ENCODE measurements around the gene BCL2L13. TPM values are rescaled to one million over a fixed set of nuclear protein-coding genes. Genes with fewer than 3 reads are reported as not detected.
A peak's percentile ranks its signal among the peaks of the same experiment; 100 is the strongest.

The BCL2L13 gene
- polyA plus RNA-seq, 1 donor from 2014 or later = 20.8 TPM

DNA sequence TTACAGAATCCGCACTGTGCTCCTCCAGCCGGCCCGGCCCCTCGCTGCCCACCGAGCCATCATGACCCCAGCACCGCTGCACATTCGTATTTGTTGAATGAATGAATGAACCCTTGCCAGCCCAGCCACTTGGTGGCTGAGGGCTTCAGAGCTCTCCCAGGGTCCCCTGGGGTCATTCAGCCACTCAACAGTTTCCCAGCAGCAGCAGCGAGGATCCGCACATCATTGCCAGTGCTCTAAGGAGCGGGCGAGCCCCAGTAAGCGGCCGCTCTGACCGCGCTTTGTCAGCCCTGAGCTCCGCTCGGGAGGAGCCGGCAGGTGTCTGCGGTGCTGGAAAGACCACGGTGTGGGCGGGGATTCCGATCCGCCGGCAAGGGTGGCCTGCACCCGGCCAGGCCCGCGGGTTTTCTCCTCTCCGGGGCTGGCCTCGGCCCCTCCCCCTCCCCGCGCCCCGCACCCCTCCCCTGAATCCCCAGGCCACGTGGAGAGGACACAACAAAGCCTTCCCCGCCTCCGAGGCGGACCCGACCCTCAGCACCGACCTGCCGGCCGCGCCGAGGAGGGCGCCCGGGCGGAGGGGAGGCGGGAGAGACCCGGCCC is 135.1 kb downstream of the BCL2L13 start:
- TF ChIP-seq MXI1 (conservative IDR thresholded peaks at IDR 0.05; ENCODE audit: poor library complexity, severe bottlenecking) (peak; percentile 24), SMC3 (conservative IDR thresholded peaks at IDR 0.05; ENCODE audit: poor library complexity) (no peak), TAF1 (IDR thresholded peaks at IDR 0.05; ENCODE audit: low read depth) (peak; percentile 57), EP300 (conservative IDR thresholded peaks at IDR 0.05; ENCODE audit: poor library complexity, severe bottlenecking) (no peak), EZH2 (IDR thresholded peaks at IDR 0.05; ENCODE audit: borderline replicate concordance, insufficient read depth, low read length, poor library complexity, severe bottlenecking) (no peak), RAD21 (conservative IDR thresholded peaks at IDR 0.05) (no peak), POLR2AphosphoS5 (IDR thresholded peaks at IDR 0.05) (peak; percentile 69)
- TF ChIP-seq, protein P1, sequence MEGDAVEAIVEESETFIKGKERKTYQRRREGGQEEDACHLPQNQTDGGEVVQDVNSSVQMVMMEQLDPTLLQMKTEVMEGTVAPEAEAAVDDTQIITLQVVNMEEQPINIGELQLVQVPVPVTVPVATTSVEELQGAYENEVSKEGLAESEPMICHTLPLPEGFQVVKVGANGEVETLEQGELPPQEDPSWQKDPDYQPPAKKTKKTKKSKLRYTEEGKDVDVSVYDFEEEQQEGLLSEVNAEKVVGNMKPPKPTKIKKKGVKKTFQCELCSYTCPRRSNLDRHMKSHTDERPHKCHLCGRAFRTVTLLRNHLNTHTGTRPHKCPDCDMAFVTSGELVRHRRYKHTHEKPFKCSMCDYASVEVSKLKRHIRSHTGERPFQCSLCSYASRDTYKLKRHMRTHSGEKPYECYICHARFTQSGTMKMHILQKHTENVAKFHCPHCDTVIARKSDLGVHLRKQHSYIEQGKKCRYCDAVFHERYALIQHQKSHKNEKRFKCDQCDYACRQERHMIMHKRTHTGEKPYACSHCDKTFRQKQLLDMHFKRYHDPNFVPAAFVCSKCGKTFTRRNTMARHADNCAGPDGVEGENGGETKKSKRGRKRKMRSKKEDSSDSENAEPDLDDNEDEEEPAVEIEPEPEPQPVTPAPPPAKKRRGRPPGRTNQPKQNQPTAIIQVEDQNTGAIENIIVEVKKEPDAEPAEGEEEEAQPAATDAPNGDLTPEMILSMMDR (IDR thresholded peaks at IDR 0.05; ENCODE audit: poor library complexity, severe bottlenecking) = no peak
- TF ChIP-seq, protein P2, sequence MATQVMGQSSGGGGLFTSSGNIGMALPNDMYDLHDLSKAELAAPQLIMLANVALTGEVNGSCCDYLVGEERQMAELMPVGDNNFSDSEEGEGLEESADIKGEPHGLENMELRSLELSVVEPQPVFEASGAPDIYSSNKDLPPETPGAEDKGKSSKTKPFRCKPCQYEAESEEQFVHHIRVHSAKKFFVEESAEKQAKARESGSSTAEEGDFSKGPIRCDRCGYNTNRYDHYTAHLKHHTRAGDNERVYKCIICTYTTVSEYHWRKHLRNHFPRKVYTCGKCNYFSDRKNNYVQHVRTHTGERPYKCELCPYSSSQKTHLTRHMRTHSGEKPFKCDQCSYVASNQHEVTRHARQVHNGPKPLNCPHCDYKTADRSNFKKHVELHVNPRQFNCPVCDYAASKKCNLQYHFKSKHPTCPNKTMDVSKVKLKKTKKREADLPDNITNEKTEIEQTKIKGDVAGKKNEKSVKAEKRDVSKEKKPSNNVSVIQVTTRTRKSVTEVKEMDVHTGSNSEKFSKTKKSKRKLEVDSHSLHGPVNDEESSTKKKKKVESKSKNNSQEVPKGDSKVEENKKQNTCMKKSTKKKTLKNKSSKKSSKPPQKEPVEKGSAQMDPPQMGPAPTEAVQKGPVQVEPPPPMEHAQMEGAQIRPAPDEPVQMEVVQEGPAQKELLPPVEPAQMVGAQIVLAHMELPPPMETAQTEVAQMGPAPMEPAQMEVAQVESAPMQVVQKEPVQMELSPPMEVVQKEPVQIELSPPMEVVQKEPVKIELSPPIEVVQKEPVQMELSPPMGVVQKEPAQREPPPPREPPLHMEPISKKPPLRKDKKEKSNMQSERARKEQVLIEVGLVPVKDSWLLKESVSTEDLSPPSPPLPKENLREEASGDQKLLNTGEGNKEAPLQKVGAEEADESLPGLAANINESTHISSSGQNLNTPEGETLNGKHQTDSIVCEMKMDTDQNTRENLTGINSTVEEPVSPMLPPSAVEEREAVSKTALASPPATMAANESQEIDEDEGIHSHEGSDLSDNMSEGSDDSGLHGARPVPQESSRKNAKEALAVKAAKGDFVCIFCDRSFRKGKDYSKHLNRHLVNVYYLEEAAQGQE (IDR thresholded peaks at IDR 0.05; ENCODE audit: borderline replicate concordance) = peak; percentile 64
- no peaks in the 10 kb centered on the region for H3K9me3 ChIP-seq (ENCODE audit: low read length)
- H3K36me3 ChIP-seq (ENCODE audit: insufficient read depth, low read length) = no peaks in the 10 kb centered on the region
- H3K4me2 ChIP-seq (ENCODE audit: low read length) = peak overlapping the region; percentile 46
- H3K27me3 ChIP-seq (ENCODE audit: insufficient read depth, low read depth, low read length) = no peaks in the 10 kb centered on the region
- peak overlapping the region; percentile 62 for H3K27ac ChIP-seq (ENCODE audit: low read length)
- H3F3A ChIP-seq (ENCODE audit: insufficient read depth, low read length, poor library complexity, severe bottlenecking) = no peaks in the 10 kb centered on the region
- H3K9ac ChIP-seq (ENCODE audit: low read length) = peak overlapping the region; percentile 77
- peaks cover 5% of the 10 kb centered on the region for H3K79me2 ChIP-seq (replicated peaks; ENCODE audit: insufficient read depth, low read length)
- no peaks in the 10 kb centered on the region for H4K20me1 ChIP-seq (ENCODE audit: insufficient read depth)
- no peaks in the 10 kb centered on the region for H3K9me2 ChIP-seq (ENCODE audit: insufficient read depth, low read length)
- peak overlapping the region; percentile 28 for H2AFZ ChIP-seq (ENCODE audit: low read depth, low read length)
- H3K4me3 ChIP-seq (ENCODE audit: low read length) = peak overlapping the region; percentile 70

DNA sequence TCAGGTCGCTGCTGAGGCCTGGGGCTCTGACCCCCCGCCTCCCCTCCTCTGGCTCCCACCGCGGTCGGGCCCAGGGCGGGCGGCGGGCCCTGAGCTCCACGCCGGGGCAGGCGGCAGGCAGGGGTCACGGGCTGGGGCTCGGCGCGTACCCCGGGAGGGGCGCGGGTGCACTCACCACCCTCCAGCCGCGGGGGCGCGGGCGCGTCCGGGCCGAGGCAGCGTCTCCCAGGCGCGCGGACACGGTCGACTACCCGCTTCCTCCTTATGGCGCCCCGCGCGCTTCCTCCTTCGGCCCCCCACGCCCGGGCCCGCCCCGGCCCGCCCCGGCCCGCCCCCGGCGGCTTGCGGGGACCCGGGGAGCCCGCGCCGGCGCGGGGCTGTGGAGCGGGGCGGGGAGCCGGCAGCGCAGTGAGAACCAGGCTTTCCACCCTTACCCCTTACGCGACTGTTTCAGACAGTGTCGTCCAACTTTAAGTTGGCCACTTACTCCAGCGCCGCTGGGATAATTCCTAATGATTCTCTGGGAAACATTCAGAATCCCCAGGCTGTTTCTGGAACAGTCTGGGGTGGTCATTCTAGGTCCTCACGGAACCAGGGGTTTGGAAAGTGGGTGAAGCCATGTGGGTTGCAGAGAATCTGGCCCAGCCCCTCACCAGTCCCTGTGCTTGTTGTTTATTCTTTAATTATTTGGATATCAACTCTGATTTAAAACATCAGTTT is 135.8 kb downstream of the BCL2L13 start, which contains the start of gene BID:
TSS of gene BID (minus strand) at position 264 of the 720 bp plus-strand sequence. CDS start 24,353 bp downstream, outside the sequence.
- Histone ChIP-seq H3K27ac (ENCODE audit: low read length) (peak within 1 kb of the TSS; percentile 62), H3K4me3 (ENCODE audit: low read length) (peak within 1 kb of the TSS; percentile 70), H3K36me3 (ENCODE audit: insufficient read depth, low read length) (no peaks in the 10 kb centered on the region), H4K20me1 (ENCODE audit: insufficient read depth) (no peaks in the 10 kb centered on the region), H3K9ac (ENCODE audit: low read length) (peak within 1 kb of the TSS; percentile 77), H3K79me2 (replicated peaks; ENCODE audit: insufficient read depth, low read length) (peaks cover 5% of the 10 kb centered on the region), H3K9me3 (ENCODE audit: low read length) (no peaks in the 10 kb centered on the region), H3F3A (ENCODE audit: insufficient read depth, low read length, poor library complexity, severe bottlenecking) (no peaks in the 10 kb centered on the region), H3K9me2 (ENCODE audit: insufficient read depth, low read length) (no peaks in the 10 kb centered on the region), H3K27me3 (ENCODE audit: insufficient read depth, low read depth, low read length) (no peaks in the 10 kb centered on the region), H3K4me2 (ENCODE audit: low read length) (peak within 1 kb of the TSS; percentile 55), H2AFZ (ENCODE audit: low read depth, low read length) (peak within 1 kb of the TSS; percentile 28)
- TF ChIP-seq EP300 (conservative IDR thresholded peaks at IDR 0.05; ENCODE audit: poor library complexity, severe bottlenecking) = no peak
- TF ChIP-seq RAD21 (conservative IDR thresholded peaks at IDR 0.05) = no peak
- peak; percentile 46 for TF ChIP-seq MXI1 (conservative IDR thresholded peaks at IDR 0.05; ENCODE audit: poor library complexity, severe bottlenecking)
- TF ChIP-seq SMC3 (conservative IDR thresholded peaks at IDR 0.05; ENCODE audit: poor library complexity) = no peak
- TF ChIP-seq, protein P2 (IDR thresholded peaks at IDR 0.05; ENCODE audit: borderline replicate concordance) = no peak
- no peak for TF ChIP-seq EZH2 (IDR thresholded peaks at IDR 0.05; ENCODE audit: borderline replicate concordance, insufficient read depth, low read length, poor library complexity, severe bottlenecking)
- TF ChIP-seq, protein P1 (IDR thresholded peaks at IDR 0.05; ENCODE audit: poor library complexity, severe bottlenecking) = no peak
- TF ChIP-seq TAF1 (IDR thresholded peaks at IDR 0.05; ENCODE audit: low read depth) = no peak
- peak; percentile 5 for TF ChIP-seq POLR2AphosphoS5 (IDR thresholded peaks at IDR 0.05)

Measured in neural cell (in vitro differentiated cells).